GM18526 (cell line): Measurements from ENCODE around the gene EPN1.

Experiments
- POLR2A ChIP-seq: IDR thresholded peaks from 3 replicates; pipeline ENCODE4 v1.6.1; 2011; ENCODE audit not compliant: insufficient read length; ENCODE audit errors: extremely low read depth

Gene EPN1

DNA sequence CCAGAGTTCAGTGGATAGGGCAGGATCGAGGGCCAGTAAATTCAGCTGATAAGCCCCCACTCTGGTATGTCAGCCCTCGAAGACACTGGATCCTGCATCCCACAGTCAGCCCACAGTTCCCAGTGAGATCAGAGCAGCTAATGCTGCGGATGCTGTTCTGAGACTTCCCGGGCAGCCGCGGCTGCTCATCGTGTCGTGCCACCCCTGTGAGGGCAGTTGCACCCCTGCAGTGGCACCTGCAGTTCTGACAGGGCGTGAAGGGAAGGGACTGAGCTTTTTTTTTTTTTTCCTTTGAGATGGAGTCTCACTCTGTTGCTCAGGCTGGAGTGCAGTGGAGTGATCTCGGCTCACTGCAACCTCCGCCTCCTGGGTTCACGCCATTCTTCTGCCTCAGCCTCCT, 7.5 kb upstream of the EPN1 start:
- TF ChIP-seq POLR2A, result no peak

DNA sequence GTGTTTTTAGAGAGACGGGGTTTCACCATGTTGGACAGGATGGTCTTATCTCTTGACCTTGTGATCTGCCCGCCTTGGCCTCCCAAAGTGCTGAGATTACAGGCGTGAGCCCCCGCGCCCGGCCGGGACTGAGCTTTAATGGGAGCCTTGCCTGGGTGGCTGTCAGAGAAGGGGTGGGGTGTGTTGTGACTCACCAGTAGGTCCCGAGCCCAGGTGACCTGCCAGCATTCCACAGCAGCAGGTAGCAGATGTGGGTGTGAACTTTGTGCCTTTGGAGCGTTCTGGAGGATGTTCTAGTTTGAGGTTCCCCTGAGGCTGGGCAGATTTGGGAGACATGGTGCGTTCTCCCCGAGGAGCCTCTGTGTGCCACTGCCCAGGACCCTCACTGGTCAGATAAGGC, 7.1 kb upstream of the EPN1 start:
- no peak for TF ChIP-seq POLR2A

DNA sequence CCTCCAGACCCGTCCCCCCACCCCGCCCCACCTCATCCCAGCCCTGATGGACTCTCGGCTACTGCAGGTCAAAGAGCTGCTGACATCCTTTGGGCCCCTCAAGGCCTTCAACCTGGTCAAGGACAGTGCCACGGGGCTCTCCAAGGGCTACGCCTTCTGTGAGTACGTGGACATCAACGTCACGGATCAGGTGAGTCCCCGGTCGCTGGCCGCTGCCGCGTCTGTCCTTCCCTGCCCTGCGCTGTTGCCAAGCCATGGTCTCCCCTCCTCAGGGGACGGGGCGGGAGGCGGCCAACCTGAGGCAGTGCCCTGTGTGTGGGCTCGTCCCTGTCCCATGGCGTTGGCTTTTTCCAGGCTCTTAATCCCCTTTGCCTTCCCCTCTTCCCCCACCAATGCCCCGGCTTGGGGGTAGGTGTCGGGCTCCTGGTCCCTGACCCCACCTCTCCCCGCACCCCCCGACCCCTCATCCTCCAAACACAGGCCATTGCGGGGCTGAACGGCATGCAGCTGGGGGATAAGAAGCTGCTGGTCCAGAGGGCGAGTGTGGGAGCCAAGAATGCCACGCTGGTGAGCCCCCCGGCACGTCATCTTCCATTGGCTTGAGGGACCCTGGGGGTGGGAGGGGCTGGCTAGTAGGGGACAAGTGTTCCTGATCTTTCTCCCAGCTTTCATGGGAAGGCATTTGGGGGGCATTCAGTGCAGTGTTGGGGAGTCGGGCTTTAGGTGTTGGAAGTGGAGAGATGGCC, 6.2 kb upstream of the EPN1 start:
- no peak for TF ChIP-seq POLR2A

DNA sequence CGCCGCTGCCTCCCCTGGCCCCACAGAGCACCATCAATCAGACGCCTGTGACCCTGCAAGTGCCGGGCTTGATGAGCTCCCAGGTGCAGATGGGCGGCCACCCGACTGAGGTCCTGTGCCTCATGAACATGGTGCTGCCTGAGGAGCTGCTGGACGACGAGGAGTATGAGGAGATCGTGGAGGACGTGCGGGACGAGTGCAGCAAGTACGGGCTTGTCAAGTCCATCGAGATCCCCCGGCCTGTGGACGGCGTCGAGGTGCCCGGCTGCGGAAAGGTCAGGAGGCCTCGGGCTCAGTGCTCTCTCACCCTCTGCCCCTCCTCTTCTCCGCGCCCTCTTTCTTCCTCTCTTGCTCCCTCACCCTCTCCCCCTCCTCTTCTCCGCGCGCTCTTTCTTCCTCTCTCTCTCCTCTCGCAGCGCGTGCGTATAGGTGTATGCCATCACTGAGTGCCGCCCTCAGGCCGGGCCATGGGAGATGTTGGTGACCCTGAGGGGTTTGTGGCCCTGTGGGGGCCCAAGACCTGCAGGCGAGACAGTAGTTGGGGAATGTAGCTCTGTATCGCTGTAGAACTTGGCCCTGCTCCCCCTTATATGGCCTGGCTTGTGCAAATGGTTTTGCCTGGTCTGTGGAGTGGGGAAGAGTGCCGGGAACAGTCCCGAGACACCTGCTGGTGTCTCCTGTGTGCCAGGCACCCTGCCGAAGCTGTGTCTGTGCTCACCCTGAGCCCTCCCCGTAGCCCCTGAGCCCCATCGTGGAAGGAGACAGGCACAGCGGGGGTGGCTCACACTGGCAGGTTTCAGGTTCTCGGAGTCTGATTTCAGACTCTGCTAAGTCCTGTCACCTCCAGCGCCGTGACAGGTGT, 5.4 kb upstream of the EPN1 start:
- TF ChIP-seq POLR2A, result peak; percentile 10

DNA sequence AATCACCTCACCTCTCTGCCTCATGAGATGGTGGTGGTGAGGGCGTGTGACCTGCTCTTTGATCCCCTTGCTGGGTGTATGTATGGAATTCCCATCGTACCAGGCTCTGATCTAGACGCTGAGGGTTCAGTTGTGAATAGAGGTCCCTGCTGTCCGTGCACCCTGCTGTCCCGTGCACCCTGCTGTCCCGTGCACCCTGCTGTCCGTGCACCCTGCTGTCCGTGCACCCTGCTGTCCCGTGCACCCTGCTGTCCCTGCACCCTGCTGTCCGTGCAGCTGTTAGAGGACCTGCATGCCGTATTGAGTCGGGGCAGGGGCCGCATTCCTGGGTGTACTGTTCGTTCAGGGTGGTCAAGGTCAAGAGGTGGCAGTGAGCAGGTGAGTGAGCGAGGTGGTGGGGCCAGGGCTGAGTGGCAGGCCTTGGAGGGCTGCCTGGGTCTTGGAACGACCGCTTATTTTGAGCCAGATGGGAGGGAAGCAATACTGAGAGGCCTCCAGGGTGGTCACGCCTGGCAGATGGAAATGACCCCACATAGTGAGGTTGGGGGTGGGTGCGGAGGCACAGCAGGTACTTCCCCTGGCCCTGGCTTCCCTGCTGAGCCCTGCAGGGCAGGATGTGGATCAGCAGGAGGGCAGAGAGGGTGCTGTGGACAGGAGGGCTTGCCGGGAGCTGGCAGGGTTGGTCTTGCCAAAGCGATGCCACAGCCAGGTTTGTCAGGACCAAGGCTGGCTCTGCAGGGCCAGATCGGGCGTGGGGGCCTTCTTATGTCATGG, 4.6 kb upstream of the EPN1 start:
- no peak for TF ChIP-seq POLR2A

DNA sequence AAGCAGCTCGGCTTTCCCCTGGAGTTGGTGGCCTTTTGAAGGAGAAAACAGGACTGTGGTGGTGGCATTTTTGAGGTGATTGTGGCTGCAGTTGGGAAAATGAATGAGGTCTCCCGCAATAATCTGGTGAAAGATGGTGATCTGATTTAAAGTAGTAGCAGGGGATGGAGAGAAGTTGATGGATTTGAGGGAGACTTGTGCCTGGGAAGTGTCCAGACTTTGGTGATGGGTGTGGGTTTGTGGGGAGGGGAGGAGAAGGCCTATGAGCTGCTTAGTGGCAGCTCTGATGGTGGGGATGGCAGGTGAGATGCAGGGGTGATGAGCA, 4.0 kb upstream of the EPN1 start:
- no peak for TF ChIP-seq POLR2A

DNA sequence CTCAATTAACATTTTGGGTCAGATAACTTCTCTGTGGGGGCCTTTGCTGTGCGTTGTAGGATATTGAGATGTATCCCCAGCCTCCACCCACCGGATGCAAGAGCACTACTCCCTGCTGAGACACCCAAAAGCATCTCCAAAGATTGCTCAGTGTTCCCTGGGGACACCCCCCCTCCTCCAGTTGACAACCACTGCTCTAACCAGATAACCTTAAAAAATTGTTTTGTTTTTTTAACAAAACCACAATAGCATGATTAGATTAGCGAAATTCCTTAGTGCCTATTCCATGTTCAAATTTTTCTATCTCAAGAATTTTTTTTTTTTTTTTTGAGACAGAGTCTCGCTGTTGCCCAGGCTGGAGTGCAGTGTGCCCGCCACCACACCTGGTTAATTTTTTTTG, 2.6 kb upstream of the EPN1 start:
- TF ChIP-seq POLR2A, result no peak

DNA sequence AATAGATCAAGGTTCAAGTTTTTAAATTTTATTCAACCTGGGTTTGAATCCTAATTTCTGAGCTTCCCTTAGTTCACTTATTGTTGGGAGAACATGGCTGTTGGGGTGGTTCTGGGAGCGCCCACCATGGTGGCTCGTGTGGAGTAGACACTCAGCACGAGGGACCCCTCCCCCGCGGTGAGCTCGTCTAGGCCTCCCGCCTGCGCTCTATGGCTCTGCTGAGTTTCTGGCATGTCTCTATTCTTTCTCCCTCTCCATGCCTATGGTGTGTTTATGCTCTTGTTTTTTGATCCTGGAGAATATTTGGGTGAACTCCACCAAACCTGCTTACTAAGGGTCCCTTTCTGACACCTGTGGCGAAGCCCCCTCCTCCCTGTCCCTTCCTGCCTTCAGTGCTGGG, 1.6 kb upstream of the EPN1 start:
- no peak for TF ChIP-seq POLR2A

DNA sequence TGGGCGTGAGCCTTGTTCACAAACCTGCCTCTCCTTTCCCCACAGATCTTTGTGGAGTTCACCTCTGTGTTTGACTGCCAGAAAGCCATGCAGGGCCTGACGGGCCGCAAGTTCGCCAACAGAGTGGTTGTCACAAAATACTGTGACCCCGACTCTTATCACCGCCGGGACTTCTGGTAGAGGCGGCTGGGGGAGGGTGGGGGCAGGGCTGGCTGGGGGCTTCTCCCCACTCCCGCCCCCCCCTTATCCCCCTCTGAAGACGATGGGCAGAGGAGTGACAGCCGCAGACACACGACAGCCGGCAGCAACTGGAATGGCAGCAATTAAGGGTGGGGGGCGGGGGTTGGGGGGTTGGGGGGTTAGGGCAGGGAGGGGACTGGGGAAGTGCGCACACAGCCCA, 1.1 kb upstream of the EPN1 start:
- no peak for TF ChIP-seq POLR2A

DNA sequence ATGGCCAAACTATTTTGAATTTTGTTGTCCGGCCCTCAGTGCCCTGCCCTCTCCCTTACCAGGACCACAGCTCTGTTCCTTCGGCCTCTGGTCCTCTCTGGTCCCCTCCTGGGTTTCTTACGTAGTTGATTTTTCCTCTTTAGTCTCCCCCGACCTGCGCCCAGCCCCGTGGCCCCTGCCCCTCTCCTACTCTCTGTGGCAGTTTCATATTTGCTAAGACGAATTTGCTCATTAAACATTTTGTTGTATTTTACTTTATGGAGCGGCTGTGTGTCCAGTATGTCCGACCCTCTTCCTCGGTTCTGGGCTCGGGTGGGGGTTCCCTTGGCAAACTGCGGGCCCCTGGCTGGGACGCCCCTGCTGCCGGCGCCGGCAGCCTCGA, 576 bp upstream of the EPN1 start:
- TF ChIP-seq POLR2A, result no peak

DNA sequence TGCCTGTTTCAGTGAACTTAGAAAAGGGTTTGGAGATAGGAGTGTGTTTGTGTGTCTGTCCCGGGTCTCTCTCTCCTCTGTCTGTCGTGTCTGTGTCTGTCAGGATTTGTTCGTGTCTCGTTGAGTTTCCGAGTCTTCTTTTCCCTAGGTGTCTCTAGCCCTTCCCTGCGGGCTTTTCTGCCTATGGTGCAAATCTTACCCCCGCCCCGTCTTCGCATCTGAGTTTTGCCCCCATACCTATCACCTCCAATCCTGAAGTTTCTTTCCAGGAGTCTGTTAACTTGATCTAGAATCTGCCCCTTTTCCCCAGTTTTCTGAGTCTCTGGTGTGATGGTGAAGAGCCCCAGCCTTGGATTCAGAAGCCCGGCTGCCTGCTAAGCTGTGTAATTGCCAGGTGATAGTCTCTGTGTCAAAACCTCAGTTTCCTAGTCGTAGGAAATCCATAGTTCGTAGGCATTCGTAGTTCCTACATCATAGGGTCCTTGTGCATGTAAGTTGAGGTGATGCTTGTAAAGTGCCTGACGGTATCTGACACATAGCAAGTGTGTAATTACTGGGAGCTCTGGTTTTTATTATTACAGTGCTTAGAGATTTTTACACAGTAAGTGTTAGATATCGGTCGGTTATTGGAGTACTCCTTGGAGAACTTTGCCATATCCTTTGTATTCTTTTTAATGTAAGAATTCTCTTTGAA, 782 bp downstream of the EPN1 start:
- TF ChIP-seq POLR2A, result no peak

DNA sequence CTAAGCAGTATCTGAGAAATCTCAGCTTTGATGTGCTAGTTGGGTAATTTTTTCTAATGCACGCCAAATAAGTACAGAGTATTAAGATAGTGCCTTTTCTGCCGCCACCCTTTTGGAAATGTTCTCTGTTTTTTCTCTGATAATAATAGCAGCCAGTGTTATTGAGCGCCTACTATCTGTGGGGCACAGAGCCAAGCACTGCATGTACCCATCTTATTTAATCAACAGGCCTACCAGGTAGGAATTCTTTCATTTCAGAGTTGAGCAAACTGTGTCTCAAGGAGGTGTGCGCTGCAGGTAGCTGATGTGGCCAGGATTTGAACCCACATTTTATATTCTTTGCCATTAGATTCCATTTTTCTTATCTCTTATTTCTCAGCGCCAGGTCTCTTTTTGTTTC, 1.4 kb downstream of the EPN1 start:
- TF ChIP-seq POLR2A, result no peak

DNA sequence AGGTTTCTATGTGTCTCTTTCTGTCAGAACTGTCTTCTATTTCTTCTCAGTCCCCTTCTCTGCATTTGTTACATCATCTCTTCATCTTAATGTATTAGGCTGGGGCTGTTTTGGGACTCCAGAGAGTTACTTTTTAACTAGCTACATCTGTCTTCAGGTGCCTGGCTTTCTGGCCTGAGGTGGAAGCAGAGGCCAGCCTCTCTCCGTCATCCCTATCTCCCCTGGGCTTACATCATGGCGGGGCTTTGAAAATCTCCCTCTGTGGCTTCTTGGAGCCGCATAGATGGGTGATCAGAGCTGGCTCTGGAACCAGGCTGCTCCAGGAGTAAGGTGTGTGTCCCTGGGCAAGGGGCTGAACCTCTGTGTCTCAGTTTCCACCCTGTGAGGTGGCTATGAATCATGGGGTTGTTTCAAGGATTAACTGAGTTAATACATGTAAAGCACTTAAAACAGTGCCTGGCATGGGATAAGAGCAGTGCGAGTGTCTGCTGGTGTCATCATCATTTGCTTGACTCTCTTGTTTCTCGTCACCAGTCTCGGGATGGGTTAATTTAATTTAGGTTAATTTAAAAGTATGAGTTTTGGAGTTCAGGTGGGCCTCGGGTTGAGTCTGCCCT, 2.0 kb downstream of the EPN1 start:
- TF ChIP-seq POLR2A, result no peak

DNA sequence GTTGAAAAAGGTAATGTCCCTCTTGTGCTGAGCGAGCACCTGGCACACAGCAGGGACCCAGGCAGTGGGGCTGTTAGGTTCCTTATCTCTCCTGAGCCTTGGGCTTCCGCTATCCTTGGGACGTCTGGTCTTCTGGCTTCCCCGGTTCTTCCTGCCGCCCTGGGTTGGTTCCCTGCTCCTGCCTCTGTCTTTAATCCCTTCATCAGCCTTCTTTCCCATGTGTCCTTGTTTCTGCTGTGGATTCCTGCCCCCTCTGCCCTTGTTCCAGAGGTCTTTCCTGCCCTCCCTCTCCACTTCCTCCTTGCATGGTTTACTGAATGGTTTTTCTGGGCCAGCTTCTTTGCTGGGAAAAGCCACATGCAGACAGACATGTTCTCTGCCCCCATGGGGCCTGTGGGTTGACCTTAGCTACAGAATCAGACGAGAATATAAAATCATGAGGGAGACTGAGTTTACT, 2.6 kb downstream of the EPN1 start:
- no peak for TF ChIP-seq POLR2A

DNA sequence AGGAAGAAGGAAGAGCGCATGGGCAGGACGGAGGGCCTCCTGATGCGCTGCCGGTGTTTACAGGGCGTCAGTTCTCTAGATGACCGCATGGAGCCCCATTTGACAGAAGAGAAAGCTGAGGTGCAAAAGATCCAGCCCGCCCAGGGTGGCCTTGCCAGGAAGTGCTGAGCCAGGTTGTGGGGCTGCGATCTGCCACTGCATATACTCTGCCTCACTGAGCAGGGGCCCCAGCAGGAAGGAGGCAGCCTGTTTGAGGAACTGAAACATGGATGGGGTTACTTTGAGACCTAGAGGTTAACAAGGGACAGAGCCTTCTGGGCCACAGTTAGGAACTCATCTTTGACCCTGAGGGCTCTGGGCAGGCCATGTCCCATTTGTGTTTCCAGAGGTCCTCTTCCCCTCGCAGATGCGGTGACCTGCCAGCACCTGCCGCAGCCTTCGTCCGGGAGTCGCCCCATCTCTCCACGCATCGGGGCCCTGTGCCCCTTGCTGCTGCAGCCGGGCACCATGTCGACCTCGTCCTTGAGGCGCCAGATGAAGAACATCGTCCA, 3.2 kb downstream of the EPN1 start:
- TF ChIP-seq POLR2A, result peak; percentile 36
